HepG2 (cell line): ENCODE measurements around the gene SLC6A7. TPM values are rescaled to one million over a fixed set of nuclear protein-coding genes. Genes with fewer than 3 reads are reported as not detected.

Source experiments
- ARNT ChIP-seq: fragments of 450-650 bp; IDR thresholded peaks from 2 replicates; pipeline ENCODE4 v1.6.1; 2017
- MTF2 ChIP-seq: sonication (generic); formaldehyde crosslinking; IDR thresholded peaks from 2 replicates; pipeline ENCODE4 v1.5.0; 2020; ENCODE audit warnings: missing genetic modification reagents, borderline replicate concordance
- TBP ChIP-seq: sonication (generic); formaldehyde crosslinking; IDR thresholded peaks from 2 replicates; pipeline ENCODE4 v1.5.0; 2020; ENCODE audit warnings: missing genetic modification reagents
- YEATS4 ChIP-seq: sonication (generic); formaldehyde crosslinking; IDR thresholded peaks from 2 replicates; pipeline ENCODE4 v1.4.0; 2020; ENCODE audit warnings: missing genetic modification reagents, borderline replicate concordance
- ZFP36L1 ChIP-seq: sonication (generic); formaldehyde crosslinking; IDR thresholded peaks from 2 replicates; pipeline ENCODE4 v1.8.0; 2022; ENCODE audit warnings: mild to moderate bottlenecking, missing genetic modification reagents, moderate library complexity
- ZKSCAN8 ChIP-seq: IDR thresholded peaks from 2 replicates; pipeline ENCODE4 v1.6.1; 2016; ENCODE audit warnings: borderline replicate concordance, missing genetic modification reagents, missing compliant biosample characterization
- polyA plus RNA-seq, 8 experiments: library from polyadenylated mRNA; depleted of rRNA in 3 of 8; stranded (reverse) in 7 of 8; unstranded in 1 of 8; fragments of >200 nt; fragmentation: Illumina TruSeq in 4 of 8; extraction: Trizol in 4 of 8; gene quantifications; 2 replicates each; pipeline versions ENCODE4 v1.2.1 to v1.2.3, GENCODE V29; 2011 to 2016; ENCODE audit warnings: low read depth in 4 of 8, missing spikeins in 1 of 8, mixed read lengths in 1 of 8; ENCODE audit not compliant: insufficient read depth in 1 of 8
- total RNA-seq, 5 experiments: library from RNA; depleted of rRNA; stranded (reverse); fragments of >200 nt; fragmentation: Illumina TruSeq; extraction: Trizol; gene quantifications; 2 replicates each; pipeline ENCODE4 v1.2.3, GENCODE V29; 2016; ENCODE audit warnings: low read depth in 1 of 5
- TF ChIP-seq, protein P1 (sequence below), 2 experiments: fragments of 450-650 bp in 1 of 2; sonication (generic) in 1 of 2; formaldehyde crosslinking in 1 of 2; IDR thresholded peaks; 2 replicates each; pipeline versions ENCODE4 v1.6.1 to v1.8.0; 2016 to 2022; ENCODE audit warnings: antibody characterized with exemption in 1 of 2, mild to moderate bottlenecking in 1 of 2, missing genetic modification reagents in 1 of 2
- TF ChIP-seq, protein P2 (sequence below): sonication (generic); formaldehyde crosslinking; IDR thresholded peaks from 2 replicates; pipeline ENCODE4 v1.4.0; 2020; ENCODE audit warnings: missing genetic modification reagents
- TF ChIP-seq, protein P3 (sequence below): sonication (generic); formaldehyde crosslinking; IDR thresholded peaks from 2 replicates; pipeline ENCODE4 v1.5.1; 2020; ENCODE audit warnings: mild to moderate bottlenecking, missing genetic modification reagents, borderline replicate concordance

The SLC6A7 gene
- total and polyA plus RNA-seq, 2 of the 13 experiments (the other 11 are each of a cell fraction or from before 2014, with no cell fraction given), result not detected

DNA sequence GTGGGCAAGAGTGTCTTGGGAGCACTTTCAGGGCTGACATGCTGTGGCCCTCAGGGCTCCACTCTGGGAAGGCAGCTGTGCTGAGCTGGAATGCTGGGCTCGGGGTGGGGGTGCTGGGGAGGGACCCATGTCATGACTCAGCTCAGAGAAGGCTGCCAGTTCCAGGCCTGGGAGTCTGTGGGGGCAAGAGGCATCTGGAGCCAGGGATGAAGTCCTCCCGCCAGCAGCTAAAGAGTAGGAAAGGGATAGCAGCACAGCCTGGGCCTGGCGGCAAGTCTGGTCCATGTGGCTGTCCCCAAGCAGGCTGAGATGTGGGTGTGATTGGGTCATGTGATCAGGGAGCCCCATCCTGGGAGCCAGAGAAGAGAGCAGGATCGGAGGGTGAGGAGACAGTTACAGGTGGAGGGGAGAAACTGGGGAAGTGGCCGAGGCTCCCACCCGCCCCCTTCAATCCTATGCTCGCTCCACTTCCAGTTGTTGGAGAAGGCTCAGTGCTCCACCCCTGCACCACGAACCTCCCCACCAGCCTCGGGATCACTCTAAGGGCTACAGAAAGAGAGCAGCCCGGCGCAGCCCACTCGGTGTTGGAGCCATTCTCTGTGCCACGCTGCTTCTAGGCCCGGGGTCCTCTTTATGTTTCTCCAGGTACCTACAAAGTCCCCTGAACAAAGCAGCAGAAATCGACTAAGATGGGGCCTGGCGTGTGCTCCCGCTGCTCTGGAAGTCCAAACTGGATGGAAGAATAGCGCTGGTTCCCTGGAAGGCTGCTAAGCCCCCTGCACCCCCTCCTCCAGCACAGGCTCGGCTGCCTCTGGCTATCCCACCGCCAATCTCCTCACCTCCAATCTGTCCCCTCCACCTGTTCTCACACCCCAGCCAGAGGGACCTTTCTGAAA, 46.3 kb upstream of the SLC6A7 start (continued):
- TF ChIP-seq, protein P1, sequence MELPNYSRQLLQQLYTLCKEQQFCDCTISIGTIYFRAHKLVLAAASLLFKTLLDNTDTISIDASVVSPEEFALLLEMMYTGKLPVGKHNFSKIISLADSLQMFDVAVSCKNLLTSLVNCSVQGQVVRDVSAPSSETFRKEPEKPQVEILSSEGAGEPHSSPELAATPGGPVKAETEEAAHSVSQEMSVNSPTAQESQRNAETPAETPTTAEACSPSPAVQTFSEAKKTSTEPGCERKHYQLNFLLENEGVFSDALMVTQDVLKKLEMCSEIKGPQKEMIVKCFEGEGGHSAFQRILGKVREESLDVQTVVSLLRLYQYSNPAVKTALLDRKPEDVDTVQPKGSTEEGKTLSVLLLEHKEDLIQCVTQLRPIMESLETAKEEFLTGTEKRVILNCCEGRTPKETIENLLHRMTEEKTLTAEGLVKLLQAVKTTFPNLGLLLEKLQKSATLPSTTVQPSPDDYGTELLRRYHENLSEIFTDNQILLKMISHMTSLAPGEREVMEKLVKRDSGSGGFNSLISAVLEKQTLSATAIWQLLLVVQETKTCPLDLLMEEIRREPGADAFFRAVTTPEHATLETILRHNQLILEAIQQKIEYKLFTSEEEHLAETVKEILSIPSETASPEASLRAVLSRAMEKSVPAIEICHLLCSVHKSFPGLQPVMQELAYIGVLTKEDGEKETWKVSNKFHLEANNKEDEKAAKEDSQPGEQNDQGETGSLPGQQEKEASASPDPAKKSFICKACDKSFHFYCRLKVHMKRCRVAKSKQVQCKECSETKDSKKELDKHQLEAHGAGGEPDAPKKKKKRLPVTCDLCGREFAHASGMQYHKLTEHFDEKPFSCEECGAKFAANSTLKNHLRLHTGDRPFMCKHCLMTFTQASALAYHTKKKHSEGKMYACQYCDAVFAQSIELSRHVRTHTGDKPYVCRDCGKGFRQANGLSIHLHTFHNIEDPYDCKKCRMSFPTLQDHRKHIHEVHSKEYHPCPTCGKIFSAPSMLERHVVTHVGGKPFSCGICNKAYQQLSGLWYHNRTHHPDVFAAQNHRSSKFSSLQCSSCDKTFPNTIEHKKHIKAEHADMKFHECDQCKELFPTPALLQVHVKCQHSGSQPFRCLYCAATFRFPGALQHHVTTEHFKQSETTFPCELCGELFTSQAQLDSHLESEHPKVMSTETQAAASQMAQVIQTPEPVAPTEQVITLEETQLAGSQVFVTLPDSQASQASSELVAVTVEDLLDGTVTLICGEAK (IDR thresholded peaks at IDR 0.05), result no peak
- TF ChIP-seq, protein P1 (CRISPR knock-in tag; IDR thresholded peaks at IDR 0.05), result 0 out of 2 replicates have a peak, but pooled peaks have one; percentile 3
- TF ChIP-seq, protein P2, sequence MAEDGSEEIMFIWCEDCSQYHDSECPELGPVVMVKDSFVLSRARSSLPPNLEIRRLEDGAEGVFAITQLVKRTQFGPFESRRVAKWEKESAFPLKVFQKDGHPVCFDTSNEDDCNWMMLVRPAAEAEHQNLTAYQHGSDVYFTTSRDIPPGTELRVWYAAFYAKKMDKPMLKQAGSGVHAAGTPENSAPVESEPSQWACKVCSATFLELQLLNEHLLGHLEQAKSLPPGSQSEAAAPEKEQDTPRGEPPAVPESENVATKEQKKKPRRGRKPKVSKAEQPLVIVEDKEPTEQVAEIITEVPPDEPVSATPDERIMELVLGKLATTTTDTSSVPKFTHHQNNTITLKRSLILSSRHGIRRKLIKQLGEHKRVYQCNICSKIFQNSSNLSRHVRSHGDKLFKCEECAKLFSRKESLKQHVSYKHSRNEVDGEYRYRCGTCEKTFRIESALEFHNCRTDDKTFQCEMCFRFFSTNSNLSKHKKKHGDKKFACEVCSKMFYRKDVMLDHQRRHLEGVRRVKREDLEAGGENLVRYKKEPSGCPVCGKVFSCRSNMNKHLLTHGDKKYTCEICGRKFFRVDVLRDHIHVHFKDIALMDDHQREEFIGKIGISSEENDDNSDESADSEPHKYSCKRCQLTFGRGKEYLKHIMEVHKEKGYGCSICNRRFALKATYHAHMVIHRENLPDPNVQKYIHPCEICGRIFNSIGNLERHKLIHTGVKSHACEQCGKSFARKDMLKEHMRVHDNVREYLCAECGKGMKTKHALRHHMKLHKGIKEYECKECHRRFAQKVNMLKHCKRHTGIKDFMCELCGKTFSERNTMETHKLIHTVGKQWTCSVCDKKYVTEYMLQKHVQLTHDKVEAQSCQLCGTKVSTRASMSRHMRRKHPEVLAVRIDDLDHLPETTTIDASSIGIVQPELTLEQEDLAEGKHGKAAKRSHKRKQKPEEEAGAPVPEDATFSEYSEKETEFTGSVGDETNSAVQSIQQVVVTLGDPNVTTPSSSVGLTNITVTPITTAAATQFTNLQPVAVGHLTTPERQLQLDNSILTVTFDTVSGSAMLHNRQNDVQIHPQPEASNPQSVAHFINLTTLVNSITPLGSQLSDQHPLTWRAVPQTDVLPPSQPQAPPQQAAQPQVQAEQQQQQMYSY (CRISPR knock-in tag), result no peak
- TF ChIP-seq TBP (CRISPR knock-in tag) (no peak), ZFP36L1 (CRISPR knock-in tag) (no peak), ARNT (no peak), ZKSCAN8 (CRISPR knock-in tag) (no peak), MTF2 (CRISPR knock-in tag) (no peak), YEATS4 (no peak)
- TF ChIP-seq, protein P3, sequence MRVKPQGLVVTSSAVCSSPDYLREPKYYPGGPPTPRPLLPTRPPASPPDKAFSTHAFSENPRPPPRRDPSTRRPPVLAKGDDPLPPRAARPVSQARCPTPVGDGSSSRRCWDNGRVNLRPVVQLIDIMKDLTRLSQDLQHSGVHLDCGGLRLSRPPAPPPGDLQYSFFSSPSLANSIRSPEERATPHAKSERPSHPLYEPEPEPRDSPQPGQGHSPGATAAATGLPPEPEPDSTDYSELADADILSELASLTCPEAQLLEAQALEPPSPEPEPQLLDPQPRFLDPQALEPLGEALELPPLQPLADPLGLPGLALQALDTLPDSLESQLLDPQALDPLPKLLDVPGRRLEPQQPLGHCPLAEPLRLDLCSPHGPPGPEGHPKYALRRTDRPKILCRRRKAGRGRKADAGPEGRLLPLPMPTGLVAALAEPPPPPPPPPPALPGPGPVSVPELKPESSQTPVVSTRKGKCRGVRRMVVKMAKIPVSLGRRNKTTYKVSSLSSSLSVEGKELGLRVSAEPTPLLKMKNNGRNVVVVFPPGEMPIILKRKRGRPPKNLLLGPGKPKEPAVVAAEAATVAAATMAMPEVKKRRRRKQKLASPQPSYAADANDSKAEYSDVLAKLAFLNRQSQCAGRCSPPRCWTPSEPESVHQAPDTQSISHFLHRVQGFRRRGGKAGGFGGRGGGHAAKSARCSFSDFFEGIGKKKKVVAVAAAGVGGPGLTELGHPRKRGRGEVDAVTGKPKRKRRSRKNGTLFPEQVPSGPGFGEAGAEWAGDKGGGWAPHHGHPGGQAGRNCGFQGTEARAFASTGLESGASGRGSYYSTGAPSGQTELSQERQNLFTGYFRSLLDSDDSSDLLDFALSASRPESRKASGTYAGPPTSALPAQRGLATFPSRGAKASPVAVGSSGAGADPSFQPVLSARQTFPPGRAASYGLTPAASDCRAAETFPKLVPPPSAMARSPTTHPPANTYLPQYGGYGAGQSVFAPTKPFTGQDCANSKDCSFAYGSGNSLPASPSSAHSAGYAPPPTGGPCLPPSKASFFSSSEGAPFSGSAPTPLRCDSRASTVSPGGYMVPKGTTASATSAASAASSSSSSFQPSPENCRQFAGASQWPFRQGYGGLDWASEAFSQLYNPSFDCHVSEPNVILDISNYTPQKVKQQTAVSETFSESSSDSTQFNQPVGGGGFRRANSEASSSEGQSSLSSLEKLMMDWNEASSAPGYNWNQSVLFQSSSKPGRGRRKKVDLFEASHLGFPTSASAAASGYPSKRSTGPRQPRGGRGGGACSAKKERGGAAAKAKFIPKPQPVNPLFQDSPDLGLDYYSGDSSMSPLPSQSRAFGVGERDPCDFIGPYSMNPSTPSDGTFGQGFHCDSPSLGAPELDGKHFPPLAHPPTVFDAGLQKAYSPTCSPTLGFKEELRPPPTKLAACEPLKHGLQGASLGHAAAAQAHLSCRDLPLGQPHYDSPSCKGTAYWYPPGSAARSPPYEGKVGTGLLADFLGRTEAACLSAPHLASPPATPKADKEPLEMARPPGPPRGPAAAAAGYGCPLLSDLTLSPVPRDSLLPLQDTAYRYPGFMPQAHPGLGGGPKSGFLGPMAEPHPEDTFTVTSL (CRISPR knock-in tag), result no peak
